ENCODE data around the gene COL5A1.

Gene COL5A1

GRCh38 chr9:134867917-134868750, 226.5 kb downstream of the COL5A1 start:
- no peak for ATAC-seq
- TF ChIP-seq ZFP3 (CRISPR knock-in tag; IDR thresholded peaks at IDR 0.05) (no peak), CSDC2 (CRISPR knock-in tag; IDR thresholded peaks at IDR 0.05) (no peak), GLIS3 (CRISPR knock-in tag; IDR thresholded peaks at IDR 0.05) (no peak)

DNA sequence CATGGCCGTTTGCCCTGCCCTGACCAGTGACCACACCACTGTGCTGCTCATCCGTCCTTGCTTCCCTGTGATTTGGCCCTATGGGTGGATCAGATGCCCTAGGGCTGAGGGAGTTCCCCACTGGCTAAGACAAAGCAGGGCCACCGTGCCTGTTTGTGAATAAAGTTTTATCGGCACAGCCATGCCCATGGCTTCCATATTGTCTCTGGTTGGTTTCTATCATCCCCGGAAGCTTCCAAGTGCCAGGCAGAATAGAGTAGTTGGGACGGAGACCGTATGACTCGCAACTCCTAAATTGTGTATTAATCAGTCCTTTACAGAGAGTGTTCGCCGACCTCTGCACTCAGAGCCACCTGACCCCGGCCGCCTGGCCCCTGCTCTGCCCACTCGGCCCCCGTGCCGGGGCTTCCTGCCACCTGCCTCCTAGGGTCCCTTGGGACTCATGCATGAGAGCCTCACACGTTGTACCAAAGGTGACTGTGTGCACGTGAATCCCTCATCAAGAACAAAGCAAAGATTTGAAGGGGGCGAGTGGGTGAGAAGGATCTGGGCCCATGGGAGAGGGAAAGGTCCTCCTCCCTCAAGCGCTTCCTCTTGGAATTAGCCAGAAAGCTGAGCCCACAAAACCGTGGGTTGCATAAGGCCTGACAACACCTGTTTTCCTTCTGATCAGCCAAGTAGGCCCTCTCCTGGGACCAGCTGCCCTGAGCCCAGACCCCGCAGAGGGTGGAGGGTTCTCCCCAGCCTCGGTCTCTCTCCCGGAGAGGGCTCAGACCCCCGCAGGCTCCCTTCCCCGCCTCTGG, 227.3 kb downstream of the COL5A1 start:
- no peak for ATAC-seq
- no peak for TF ChIP-seq TCF4 (CRISPR knock-in tag; IDR thresholded peaks at IDR 0.05; ENCODE audit: borderline replicate concordance)
- TF ChIP-seq ZFP3 (CRISPR knock-in tag; IDR thresholded peaks at IDR 0.05), result no peak
- TF ChIP-seq, protein P1, sequence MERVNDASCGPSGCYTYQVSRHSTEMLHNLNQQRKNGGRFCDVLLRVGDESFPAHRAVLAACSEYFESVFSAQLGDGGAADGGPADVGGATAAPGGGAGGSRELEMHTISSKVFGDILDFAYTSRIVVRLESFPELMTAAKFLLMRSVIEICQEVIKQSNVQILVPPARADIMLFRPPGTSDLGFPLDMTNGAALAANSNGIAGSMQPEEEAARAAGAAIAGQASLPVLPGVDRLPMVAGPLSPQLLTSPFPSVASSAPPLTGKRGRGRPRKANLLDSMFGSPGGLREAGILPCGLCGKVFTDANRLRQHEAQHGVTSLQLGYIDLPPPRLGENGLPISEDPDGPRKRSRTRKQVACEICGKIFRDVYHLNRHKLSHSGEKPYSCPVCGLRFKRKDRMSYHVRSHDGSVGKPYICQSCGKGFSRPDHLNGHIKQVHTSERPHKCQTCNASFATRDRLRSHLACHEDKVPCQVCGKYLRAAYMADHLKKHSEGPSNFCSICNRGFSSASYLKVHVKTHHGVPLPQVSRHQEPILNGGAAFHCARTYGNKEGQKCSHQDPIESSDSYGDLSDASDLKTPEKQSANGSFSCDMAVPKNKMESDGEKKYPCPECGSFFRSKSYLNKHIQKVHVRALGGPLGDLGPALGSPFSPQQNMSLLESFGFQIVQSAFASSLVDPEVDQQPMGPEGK (CRISPR knock-in tag; IDR thresholded peaks at IDR 0.05; ENCODE audit: borderline replicate concordance), result no peak
- no peak for TF ChIP-seq ZNF565 (CRISPR knock-in tag; conservative IDR thresholded peaks at IDR 0.05; ENCODE audit: low read depth)
- TF ChIP-seq, protein P2, sequence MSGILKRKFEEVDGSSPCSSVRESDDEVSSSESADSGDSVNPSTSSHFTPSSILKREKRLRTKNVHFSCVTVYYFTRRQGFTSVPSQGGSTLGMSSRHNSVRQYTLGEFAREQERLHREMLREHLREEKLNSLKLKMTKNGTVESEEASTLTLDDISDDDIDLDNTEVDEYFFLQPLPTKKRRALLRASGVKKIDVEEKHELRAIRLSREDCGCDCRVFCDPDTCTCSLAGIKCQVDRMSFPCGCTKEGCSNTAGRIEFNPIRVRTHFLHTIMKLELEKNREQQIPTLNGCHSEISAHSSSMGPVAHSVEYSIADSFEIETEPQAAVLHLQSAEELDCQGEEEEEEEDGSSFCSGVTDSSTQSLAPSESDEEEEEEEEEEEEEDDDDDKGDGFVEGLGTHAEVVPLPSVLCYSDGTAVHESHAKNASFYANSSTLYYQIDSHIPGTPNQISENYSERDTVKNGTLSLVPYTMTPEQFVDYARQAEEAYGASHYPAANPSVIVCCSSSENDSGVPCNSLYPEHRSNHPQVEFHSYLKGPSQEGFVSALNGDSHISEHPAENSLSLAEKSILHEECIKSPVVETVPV (CRISPR knock-in tag; IDR thresholded peaks at IDR 0.05), result no peak
- TF ChIP-seq TOX (CRISPR knock-in tag; IDR thresholded peaks at IDR 0.05; ENCODE audit: borderline replicate concordance), result no peak
- TF ChIP-seq, protein P3, sequence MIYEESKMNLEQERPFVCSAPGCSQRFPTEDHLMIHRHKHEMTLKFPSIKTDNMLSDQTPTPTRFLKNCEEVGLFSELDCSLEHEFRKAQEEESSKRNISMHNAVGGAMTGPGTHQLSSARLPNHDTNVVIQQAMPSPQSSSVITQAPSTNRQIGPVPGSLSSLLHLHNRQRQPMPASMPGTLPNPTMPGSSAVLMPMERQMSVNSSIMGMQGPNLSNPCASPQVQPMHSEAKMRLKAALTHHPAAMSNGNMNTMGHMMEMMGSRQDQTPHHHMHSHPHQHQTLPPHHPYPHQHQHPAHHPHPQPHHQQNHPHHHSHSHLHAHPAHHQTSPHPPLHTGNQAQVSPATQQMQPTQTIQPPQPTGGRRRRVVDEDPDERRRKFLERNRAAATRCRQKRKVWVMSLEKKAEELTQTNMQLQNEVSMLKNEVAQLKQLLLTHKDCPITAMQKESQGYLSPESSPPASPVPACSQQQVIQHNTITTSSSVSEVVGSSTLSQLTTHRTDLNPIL (CRISPR knock-in tag; IDR thresholded peaks at IDR 0.05; ENCODE audit: low read depth), result no peak
- no peak for TF ChIP-seq RARB (CRISPR knock-in tag; IDR thresholded peaks at IDR 0.05)
- no peak for TF ChIP-seq ISL1 (CRISPR knock-in tag; IDR thresholded peaks at IDR 0.05)
- TF ChIP-seq BACH2 (CRISPR knock-in tag; IDR thresholded peaks at IDR 0.05; ENCODE audit: borderline replicate concordance), result no peak
- no peak for TF ChIP-seq ZNF70 (CRISPR knock-in tag; IDR thresholded peaks at IDR 0.05)
- TF ChIP-seq OSR1 (CRISPR knock-in tag; IDR thresholded peaks at IDR 0.05), result no peak
- no peak for TF ChIP-seq ZFP30 (CRISPR knock-in tag; IDR thresholded peaks at IDR 0.05)

GRCh38 chr9:134869554-134870300, 228.1 kb downstream of the COL5A1 start:
- no peak for ATAC-seq
- TF ChIP-seq ZNF70 (CRISPR knock-in tag; IDR thresholded peaks at IDR 0.05) (no peak), GLIS3 (CRISPR knock-in tag; IDR thresholded peaks at IDR 0.05) (no peak), ZC3H10 (CRISPR knock-in tag; IDR thresholded peaks at IDR 0.05) (no peak), TOX (CRISPR knock-in tag; IDR thresholded peaks at IDR 0.05; ENCODE audit: borderline replicate concordance) (no peak), ZFP30 (CRISPR knock-in tag; IDR thresholded peaks at IDR 0.05) (no peak), TCF4 (CRISPR knock-in tag; IDR thresholded peaks at IDR 0.05; ENCODE audit: borderline replicate concordance) (no peak), ISL1 (CRISPR knock-in tag; IDR thresholded peaks at IDR 0.05) (no peak), ZNF8 (CRISPR knock-in tag; IDR thresholded peaks at IDR 0.05) (no peak), ZFP3 (CRISPR knock-in tag; IDR thresholded peaks at IDR 0.05) (no peak), RARB (CRISPR knock-in tag; IDR thresholded peaks at IDR 0.05) (no peak), PPARA (CRISPR knock-in tag; IDR thresholded peaks at IDR 0.05; ENCODE audit: borderline replicate concordance) (no peak), SNAI2 (CRISPR knock-in tag; IDR thresholded peaks at IDR 0.05) (no peak), ARNTL (CRISPR knock-in tag; IDR thresholded peaks at IDR 0.05; ENCODE audit: borderline replicate concordance, low read depth) (no peak), ESRRG (CRISPR knock-in tag; IDR thresholded peaks at IDR 0.05) (no peak), ZNF565 (CRISPR knock-in tag; conservative IDR thresholded peaks at IDR 0.05; ENCODE audit: low read depth) (no peak)
- TF ChIP-seq, protein P1 (CRISPR knock-in tag; IDR thresholded peaks at IDR 0.05; ENCODE audit: borderline replicate concordance), result no peak
- TF ChIP-seq, protein P4, sequence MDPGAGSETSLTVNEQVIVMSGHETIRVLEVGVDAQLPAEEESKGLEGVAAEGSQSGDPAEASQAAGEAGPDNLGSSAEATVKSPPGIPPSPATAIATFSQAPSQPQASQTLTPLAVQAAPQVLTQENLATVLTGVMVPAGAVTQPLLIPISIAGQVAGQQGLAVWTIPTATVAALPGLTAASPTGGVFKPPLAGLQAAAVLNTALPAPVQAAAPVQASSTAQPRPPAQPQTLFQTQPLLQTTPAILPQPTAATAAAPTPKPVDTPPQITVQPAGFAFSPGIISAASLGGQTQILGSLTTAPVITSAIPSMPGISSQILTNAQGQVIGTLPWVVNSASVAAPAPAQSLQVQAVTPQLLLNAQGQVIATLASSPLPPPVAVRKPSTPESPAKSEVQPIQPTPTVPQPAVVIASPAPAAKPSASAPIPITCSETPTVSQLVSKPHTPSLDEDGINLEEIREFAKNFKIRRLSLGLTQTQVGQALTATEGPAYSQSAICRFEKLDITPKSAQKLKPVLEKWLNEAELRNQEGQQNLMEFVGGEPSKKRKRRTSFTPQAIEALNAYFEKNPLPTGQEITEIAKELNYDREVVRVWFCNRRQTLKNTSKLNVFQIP (CRISPR knock-in tag; IDR thresholded peaks at IDR 0.05; ENCODE audit: borderline replicate concordance, low read depth), result no peak
- TF ChIP-seq, protein P2 (CRISPR knock-in tag; IDR thresholded peaks at IDR 0.05), result no peak
- TF ChIP-seq, protein P3 (CRISPR knock-in tag; IDR thresholded peaks at IDR 0.05; ENCODE audit: low read depth), result no peak

Measured in SK-N-SH treated with all-trans-retinoic acid at 6 μM for 48 hours (cell line).